SU-DHL-6 (cell line): ENCODE results near the gene HELZ.

Experiments used
- EZH2phosphoT487 ChIP-seq: fragments of 200-600 bp; sonication (generic), shearing (Covaris generic); conservative IDR thresholded peaks from 2 replicates; pipeline ENCODE4 v1.6.1; 2018; ENCODE audit warnings: mild to moderate bottlenecking, antibody characterized with exemption, low read length, moderate library complexity, mixed read lengths
- TF ChIP-seq, protein P1 (sequence below): fragments of 200-600 bp; sonication (generic); IDR thresholded peaks from one replicate; pipeline ENCODE4 v1.5.1; 2017; ENCODE audit warnings: antibody characterized with exemption, mild to moderate bottlenecking, low read length, moderate library complexity; ENCODE audit not compliant: insufficient read depth, poor library complexity, severe bottlenecking

DNA sequence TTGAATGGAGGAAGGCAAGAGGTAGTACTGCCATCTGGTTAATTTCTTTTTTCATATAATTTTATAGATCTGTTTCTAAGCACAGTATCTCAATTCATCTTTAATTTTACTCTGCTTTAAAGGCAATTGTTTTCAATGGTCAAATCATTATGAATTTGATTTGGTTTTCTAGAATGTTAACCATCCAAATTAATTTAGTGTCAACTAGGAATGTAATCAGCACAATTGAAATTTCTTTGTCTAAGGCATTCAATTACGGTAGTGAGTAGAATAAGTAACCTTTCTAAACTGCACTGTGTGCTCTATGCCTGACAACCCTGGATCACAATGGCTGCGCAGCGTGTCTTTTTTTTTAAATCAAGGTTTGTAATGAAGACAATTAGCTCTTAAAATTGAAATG is 156.4 kb downstream of the HELZ start:
- TF ChIP-seq, protein P1, sequence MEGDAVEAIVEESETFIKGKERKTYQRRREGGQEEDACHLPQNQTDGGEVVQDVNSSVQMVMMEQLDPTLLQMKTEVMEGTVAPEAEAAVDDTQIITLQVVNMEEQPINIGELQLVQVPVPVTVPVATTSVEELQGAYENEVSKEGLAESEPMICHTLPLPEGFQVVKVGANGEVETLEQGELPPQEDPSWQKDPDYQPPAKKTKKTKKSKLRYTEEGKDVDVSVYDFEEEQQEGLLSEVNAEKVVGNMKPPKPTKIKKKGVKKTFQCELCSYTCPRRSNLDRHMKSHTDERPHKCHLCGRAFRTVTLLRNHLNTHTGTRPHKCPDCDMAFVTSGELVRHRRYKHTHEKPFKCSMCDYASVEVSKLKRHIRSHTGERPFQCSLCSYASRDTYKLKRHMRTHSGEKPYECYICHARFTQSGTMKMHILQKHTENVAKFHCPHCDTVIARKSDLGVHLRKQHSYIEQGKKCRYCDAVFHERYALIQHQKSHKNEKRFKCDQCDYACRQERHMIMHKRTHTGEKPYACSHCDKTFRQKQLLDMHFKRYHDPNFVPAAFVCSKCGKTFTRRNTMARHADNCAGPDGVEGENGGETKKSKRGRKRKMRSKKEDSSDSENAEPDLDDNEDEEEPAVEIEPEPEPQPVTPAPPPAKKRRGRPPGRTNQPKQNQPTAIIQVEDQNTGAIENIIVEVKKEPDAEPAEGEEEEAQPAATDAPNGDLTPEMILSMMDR, result no peak
- TF ChIP-seq EZH2phosphoT487, result no peak
